Activated CD4-positive, alpha-beta T cell treated with anti-CD3 and anti-CD28 coated beads, Interleukin-2, amount 50 U/mL, for 1 hour (primary cell): ENCODE measurements around the gene EXOC4.
"Not testable (repeated sequence)": the region's sequence is repeated elsewhere in the genome, so short reads cannot be mapped to it uniquely, and the experiment has no call there.

Experiments used
- DNase-seq: peaks from one replicate; pipeline ENCODE4 v3.0.0-alpha.2; 2020

EXOC4 gene

DNA sequence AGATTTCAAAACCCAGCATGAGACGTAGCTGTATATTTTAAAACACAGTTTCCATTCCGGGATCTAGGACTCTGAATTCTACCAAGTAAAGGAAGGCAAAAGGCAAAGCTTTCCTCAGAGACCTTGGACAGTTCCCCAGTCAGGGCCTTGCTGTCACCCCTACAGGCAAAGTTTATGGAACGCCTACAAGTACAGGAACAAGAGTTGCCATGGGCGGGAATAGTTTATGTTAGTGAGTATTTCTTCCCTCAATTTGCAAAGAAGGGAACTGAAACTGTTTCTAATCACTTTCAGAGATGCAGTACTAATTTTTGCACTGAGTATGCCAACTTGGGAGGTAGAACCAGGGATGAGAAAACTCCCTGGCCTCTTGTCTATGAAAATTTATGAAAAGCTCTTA lies 806.1 kb downstream of the EXOC4 start:
- DNase-seq, result no peak

DNA sequence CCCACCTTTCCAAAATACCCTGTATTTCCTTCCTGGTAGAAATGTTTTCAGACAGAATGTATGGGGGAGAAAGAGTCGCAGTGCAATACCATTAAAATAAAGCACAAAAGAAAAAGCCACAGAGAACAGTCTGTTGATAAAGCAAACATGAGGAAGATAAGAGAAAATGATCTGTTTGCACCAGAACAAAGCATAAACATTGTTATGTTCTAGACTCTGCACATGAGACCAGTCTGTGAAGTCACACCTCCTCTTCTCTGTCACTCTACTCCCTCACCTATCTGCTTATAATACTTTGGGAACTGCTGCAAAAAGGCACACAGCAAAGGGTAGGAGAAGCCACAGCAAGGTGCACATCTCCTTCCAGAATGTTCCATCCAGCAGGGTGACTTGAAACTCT lies 807.0 kb downstream of the EXOC4 start:
- DNase-seq, result no peak

DNA sequence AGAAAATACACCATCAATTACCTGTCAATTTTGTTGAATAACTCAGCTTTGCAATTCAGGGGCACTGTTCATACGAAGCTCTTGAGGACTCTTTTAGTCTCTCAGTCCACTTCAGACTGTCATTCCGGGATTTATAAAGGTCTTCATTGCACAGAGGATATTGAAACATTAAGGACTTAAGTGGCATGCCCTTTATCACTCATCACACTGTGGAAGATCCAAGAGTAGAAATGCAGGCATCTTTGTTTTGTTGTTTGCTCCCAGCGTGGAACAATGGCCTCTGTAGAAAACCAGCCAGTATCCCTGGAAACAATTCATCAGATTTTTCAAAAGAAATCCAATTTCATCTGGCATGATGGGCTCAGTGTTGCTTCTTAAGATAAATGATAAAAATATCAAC lies 808.0 kb downstream of the EXOC4 start:
- no peak for DNase-seq

DNA sequence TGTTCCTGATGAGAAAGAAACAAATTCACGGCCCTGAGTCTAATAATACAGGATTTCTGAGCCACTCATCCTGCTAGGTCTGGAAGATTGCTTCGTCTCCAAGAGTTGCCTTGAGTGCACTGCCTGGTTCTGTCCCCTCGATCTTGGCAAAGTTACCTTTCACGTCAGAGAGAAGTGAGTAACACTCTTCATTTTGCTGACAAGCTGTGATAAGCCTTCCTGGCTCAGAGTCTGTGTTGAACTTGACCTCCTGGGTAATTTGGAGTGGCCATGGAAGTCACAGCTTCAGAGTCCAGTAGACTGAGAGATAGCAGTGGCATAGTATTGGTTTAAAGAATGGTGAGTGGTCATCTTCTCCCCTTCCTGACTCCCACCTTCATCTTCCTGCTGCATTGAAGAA lies 809.6 kb downstream of the EXOC4 start:
- DNase-seq, result no peak

GRCh38 chr7:134065415-134065814 lies 812.5 kb downstream of the EXOC4 start:
- no peak for DNase-seq

DNA sequence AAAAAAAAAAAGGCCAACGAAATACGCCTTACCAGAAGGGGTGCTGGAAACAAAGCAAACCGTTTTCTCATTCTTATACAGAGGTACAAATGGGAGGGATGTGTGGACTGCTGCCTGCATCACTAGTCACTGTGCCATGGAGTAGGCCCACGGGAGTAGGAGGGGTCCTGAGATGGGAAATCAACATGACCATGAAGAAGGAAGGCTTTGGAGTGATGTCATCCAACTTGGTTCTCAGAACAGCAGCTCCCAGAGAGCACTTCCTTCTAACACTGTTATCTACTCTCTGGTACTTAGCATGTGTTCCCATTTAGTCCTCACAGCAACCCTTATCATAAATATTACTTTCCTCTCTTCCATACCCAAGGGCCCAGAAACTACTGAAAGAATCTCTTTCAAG lies 814.3 kb downstream of the EXOC4 start:
- DNase-seq, result no peak

- no peak for DNase-seq
Measured at GRCh38 chr7:134068670-134069069, 815.8 kb downstream of the EXOC4 start.

DNA sequence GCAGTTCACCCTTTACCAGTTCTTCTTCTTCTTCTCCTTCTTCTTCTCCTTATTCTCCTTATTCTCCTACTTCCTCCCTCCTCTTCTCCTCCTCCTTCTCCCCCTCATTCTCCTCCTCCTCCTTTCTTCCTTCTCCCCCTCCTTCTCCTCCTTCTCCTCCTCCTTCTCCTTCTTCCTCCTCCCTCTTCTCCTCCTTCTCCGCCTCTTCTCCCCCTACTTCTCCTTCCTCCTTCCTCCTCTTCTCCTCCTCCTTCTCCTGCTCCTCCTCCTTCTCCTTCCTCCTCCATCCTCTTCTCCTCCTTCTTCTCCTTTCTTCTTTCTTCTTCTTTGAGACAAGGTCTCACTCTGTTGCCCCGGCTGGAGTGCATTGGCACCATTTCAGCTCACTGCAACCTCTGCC lies 816.3 kb downstream of the EXOC4 start:
- no peak for DNase-seq

GRCh38 chr7:134070673-134071072 lies 817.8 kb downstream of the EXOC4 start:
- no peak for DNase-seq

- no peak for DNase-seq
Measured at GRCh38 chr7:134071355-134072331, 818.8 kb downstream of the EXOC4 start.

DNA sequence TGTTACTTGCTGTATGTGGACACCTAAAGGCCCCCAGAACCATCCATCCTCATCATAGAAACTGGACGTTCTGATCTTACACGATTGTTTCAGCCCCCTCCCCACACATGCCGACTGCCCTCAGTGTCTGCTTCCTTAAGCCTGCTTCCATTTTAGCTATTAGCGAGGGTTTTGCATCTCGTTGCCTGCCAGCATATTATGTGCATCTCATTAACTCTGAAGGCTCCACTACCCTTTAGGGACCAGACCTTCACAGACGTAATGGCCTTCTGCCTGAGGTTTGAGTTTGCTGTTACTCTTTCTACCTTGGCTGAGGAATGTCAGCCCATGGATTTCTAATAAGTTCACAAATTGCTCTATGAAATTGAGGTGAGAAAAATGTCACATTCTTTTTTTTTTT lies 820.4 kb downstream of the EXOC4 start:
- DNase-seq, result no peak

GRCh38 chr7:134075799-134076198 lies 822.9 kb downstream of the EXOC4 start:
- DNase-seq, result no peak

DNA sequence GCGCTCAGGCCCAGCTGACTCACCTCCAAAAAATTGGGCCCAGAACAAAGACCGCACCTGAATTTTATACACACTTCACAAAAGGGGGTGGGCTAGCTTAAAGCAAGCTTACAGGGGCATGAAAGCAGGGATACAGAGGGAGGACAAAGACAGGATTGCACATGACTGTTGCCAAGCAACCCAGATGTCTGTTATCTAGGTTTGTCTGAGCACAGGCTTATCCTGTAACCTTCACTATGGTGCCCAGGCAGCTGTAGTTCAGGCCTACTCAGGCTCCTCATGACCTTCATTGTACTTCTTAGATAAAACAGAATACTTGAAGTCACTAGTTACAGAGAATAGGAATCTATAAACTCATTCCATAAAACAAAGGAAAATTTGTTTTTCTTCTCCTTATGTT lies 824.7 kb downstream of the EXOC4 start:
- not testable (repeated sequence) for DNase-seq

- no peak for DNase-seq
Measured at GRCh38 chr7:134078991-134079390, 826.1 kb downstream of the EXOC4 start.

- DNase-seq, result no peak
Measured at GRCh38 chr7:134081695-134082094, 828.8 kb downstream of the EXOC4 start.

- no peak for DNase-seq
Measured at GRCh38 chr7:134083766-134084487, 831.0 kb downstream of the EXOC4 start.

DNA sequence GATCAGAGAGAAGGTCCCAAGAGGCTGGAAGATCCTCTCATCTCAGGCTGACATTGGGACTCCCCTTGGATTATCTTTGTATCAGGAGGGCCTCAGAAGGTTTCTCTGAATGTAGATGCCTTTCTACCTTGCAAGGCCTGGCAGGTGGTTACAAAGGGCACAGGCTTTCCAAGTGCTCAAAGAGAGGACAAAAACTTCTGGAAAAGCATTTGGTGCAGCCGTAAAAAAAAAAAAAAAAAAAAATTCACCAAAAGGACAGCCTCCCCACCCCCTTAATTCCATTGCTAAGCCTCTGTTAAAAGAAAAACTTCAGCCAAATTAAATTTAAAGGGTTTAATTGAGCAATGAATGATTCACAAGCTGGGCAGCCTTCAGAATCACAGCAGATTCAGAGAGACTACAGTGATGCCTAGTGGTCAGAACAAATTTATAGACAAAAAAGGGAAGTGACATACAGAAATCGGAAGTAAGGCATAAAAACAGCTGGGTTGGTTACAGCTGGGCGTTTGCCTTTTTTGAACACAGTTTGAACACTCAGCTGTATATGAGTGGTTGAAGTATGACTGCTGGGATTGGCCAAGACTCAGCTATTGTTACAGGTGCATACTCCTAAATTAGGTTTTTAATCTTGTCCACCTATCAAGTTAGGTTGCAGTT lies 831.7 kb downstream of the EXOC4 start:
- DNase-seq, result no peak

DNA sequence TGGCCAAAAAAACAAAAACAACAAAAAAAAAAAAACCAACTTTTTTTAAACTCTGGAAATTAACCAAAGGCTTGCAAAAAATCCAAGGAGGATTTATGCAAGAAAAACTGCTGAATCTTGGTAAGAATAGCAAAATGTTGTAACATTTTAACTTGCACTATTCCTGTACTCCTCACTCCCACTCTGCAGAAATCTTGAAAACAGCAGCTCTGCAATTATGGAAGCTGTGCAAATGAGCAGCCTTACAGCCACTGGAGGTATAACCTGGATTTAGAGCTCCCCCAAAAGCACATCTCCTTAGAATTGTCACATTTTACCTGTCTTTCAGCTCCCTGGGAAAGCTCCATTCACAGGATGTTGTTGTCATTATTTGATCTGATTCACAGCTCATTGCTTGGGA lies 832.4 kb downstream of the EXOC4 start:
- no peak for DNase-seq

DNA sequence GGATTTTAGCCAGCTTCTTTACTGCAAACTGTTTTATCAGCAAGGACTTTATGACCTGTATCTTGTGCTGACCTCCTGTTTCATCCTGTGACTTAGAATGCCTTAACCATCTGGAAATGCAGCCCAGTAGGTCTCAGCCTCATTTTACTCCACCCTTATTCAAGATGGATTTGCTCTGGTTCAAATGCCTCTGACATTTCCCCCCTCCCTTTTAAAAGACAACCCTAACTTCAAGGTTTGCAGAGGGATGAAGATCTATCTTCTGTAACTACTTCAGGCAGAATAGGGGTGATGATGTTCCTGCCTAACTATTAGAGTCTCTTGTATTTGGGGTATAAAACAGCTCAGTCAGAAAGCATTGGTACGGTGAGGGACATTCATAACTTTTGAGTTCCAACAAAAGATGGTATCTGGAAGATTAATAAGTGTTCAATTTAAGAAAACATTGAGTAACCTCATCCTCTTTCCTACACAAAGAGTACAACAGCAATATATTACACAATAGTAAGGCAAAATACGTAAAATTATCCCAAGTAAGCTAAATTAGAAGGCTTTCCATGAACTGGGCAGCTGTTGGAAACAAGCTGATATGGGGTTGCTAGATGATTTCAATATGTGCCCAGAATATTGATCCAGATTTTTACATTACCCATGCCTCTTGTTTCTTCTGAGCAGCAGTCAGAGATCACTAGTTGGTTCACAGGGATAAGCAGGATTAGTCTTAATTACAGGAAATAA lies 834.3 kb downstream of the EXOC4 start:
- no peak for DNase-seq

GRCh38 chr7:134088199-134088598 lies 835.3 kb downstream of the EXOC4 start:
- no peak for DNase-seq

GRCh38 chr7:134089446-134089845 lies 836.6 kb downstream of the EXOC4 start:
- DNase-seq, result no peak

DNA sequence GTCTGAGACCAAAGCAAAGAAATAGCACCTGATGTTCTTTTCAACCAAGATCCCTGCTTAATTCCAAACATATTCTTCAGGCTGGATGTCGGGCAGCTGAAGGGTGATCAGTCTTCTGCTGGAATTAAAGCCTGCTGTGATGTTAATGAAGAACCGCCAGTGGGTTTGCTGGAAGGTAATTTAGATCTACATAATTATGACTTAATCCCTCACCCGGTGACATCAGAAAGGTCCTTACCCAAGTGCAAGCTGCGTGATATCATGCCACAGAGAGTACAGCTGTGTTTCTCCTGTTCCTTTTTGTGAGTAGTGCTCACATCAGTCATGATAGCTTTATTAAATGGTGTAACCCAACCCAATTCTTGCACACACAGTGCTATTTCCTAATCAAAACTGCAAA lies 845.2 kb downstream of the EXOC4 start:
- DNase-seq, result no peak

DNA sequence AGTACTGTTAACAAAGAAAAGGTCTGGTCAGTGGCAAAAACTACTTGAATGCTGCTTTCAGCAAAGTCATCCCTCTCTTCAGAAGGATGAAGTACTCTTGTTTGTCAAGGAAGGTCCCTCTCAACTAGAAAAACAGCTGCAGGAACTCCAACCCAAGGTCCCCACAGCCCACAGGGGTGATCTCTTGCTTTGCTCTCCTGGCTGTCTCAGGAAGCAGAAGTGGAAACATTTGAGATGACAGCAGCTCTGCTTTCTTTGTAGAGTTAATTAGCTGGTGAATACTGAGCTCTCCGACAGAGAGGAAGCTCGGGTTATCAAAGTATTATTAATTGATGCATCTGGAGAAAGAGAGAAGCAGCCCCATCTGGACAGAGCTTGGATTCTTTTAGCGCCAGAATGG lies 848.8 kb downstream of the EXOC4 start:
- DNase-seq, result no peak
